Astrocyte (in vitro differentiated cells and primary cell): ENCODE data around the gene IL3RA.

Experiments used
- CTCF ChIP-seq: IDR thresholded peaks from 2 replicates; pipeline ENCODE4 v1.5.1; 2011; ENCODE audit warnings: low read depth, mild to moderate bottlenecking, inconsistent platforms, low read length, moderate library complexity; ENCODE audit not compliant: insufficient read depth
- EZH2 ChIP-seq: IDR thresholded peaks from 2 replicates; pipeline ENCODE4 v1.6.1; 2012; ENCODE audit warnings: mild to moderate bottlenecking, low read length, inconsistent platforms; ENCODE audit not compliant: insufficient read depth

- TF ChIP-seq CTCF (no peak), EZH2 (no peak)
Measured at GRCh38 chrX:1308476-1308875, 28.1 kb upstream of the IL3RA start.
